ENCODE data around the gene C20orf173.

The C20orf173 gene

GRCh38 chr20:35506179-35506578, 23.3 kb downstream of the C20orf173 start:
- DNase-seq = no peak

- no peak for DNase-seq
Measured at GRCh38 chr20:35504751-35505150, 24.7 kb downstream of the C20orf173 start.

- DNase-seq = no peak
Measured at GRCh38 chr20:35503841-35504561, 25.5 kb downstream of the C20orf173 start.

GRCh38 chr20:35503281-35503680, 26.2 kb downstream of the C20orf173 start:
- no peak for DNase-seq

- DNase-seq = no peak
Measured at GRCh38 chr20:35502352-35502751, 27.1 kb downstream of the C20orf173 start.

- DNase-seq = no peak
Measured at GRCh38 chr20:35499271-35499670, 30.2 kb downstream of the C20orf173 start.

GRCh38 chr20:35497780-35498189, 31.7 kb downstream of the C20orf173 start:
- DNase-seq = no peak

- DNase-seq = no peak
Measured at GRCh38 chr20:35497320-35497719, 32.1 kb downstream of the C20orf173 start.

GRCh38 chr20:35496481-35496880, 33.0 kb downstream of the C20orf173 start:
- DNase-seq = no peak

GRCh38 chr20:35492352-35492751, 37.1 kb downstream of the C20orf173 start:
- DNase-seq = no peak

- no peak for DNase-seq
Measured at GRCh38 chr20:35491823-35492222, 37.6 kb downstream of the C20orf173 start.

- no peak for DNase-seq
Measured at GRCh38 chr20:35490736-35491181, 38.7 kb downstream of the C20orf173 start.

- DNase-seq = no peak
Measured at GRCh38 chr20:35489717-35490116, 39.7 kb downstream of the C20orf173 start.

GRCh38 chr20:35487479-35487878, 42.0 kb downstream of the C20orf173 start:
- DNase-seq = no peak

GRCh38 chr20:35479798-35480197, 49.7 kb downstream of the C20orf173 start:
- DNase-seq = no peak

- DNase-seq = no peak
Measured at GRCh38 chr20:35478804-35479472, 50.5 kb downstream of the C20orf173 start.
